Right lobe of liver (tissue), 6 donors: ENCODE results near the gene CSGALNACT2. TPM values are rescaled to one million over a fixed set of nuclear protein-coding genes. Genes with fewer than 3 reads are reported as not detected.

Experiments
- ATAC-seq, 4 donors: fragments of 200-7000 bp; cut with Tn5 transposase; one replicate each; pipeline ENCODE4 v1.9.1; 2020; ENCODE audit warnings: mild to moderate bottlenecking in 4 of 4, moderate library complexity in 4 of 4
- DNase-seq, 3 donors: peaks; one replicate each; pipeline ENCODE4 v3.0.0-alpha.2; 2020
- H3K27ac ChIP-seq, 3 donors: fragments of 200-600 bp; one replicate each; pipeline ENCODE4 v1.8.0; 2022
- H3K27me3 ChIP-seq, 2 donors: fragments of 200-600 bp; one replicate each; pipeline ENCODE4 v1.8.0; 2022
- H3K36me3 ChIP-seq, 4 donors: fragments of 200-600 bp; sonication (generic) in 1 of 4; one replicate each; pipeline versions ENCODE4 v1.5.1 to v1.8.0; 2017 to 2022; ENCODE audit warnings: control low read depth in 1 of 4
- H3K4me1 ChIP-seq, 4 donors: fragments of 200-600 bp; sonication (generic) in 1 of 4; one replicate each; pipeline versions ENCODE4 v1.5.1 to v1.8.0; 2017 to 2022; ENCODE audit warnings: control low read depth in 1 of 4
- H3K4me3 ChIP-seq, 3 donors: fragments of 200-600 bp; one replicate each; pipeline ENCODE4 v1.8.0; 2022
- H3K9me3 ChIP-seq, 4 donors: fragments of 200-600 bp; sonication (generic) in 1 of 4; one replicate each; pipeline versions ENCODE4 v1.5.1 to v1.8.0; 2017 to 2022; ENCODE audit warnings: control low read depth in 1 of 4
- CTCF ChIP-seq, 4 donors: fragments of 200-600 bp in 3 of 4; fragments of 450-650 bp in 1 of 4; IDR thresholded peaks; one replicate each; pipeline versions ENCODE4 v1.5.1 to v1.8.0; 2016 to 2022; ENCODE audit warnings: antibody characterized with exemption in 4 of 4, mild to moderate bottlenecking in 2 of 4
- POLR2A ChIP-seq: fragments of 450-650 bp; IDR thresholded peaks from one replicate; pipeline ENCODE4 v1.6.1; 2017; ENCODE audit warnings: antibody characterized with exemption, mild to moderate bottlenecking
- WGBS: methylation state at CpG from one replicate; pipeline ENCODE4 v1.1.6; 2018; ENCODE audit warnings: low coverage, low lambda C conversion rate; ENCODE audit not compliant: insufficient coverage; ENCODE audit errors: missing lambda C conversion rate; 5-methylcytosine and 5-hydroxymethylcytosine counted together
- intact Hi-C, 2 donors: fragments of 100-400 bp; cut with DNase I; formaldehyde crosslinking; loops; one replicate each; pipeline versions ENCODE4 v1.11.2 to v1.14.1; 2022
- total RNA-seq, 6 experiments: library from RNA; depleted of rRNA in 2 of 6; stranded (reverse); fragments of >200 nt in 2 of 6; fragmentation: NEBNext Ultra II Directional in 3 of 6; extraction: Animal tissue kit (Norgen Biotek cat#: 25700) in 3 of 6; gene quantifications; one replicate each; pipeline versions ENCODE4 v1.1.0 to v1.2.4, GENCODE V29; 2016 to 2023
- donor health status: DM: no; HTN: yes; CAD: no.
- donor health status: DM: no; HTN: no; CAD: no.
- donor health status: DM: no; HTN: no; CAD: no.
- donor health status: DM: no; HTN: yes; CAD: no.
- donor health status: DM: no; HTN: yes; CAD: no.

CSGALNACT2 gene
- total RNA-seq, 6 experiments from 2014 or later = 5.4 to 11.1 (median 8.3) TPM

GRCh38 chr10:43196131-43196980, 58.1 kb downstream of the CSGALNACT2 start:
- WGBS = 80% methylated on average over 4 of the region's 20 CpGs
- DNase-seq (peak in 2 of 3 donors; percentile 40 to 43), ATAC-seq (peak in 1 of 4 donors; percentile 14)

GRCh38 chr10:43196981-43197833, 59.0 kb downstream of the CSGALNACT2 start:
- DNase-seq (peak in 1 of 3 donors; percentile 42), ATAC-seq (no peak)
- no peaks in the 10 kb centered on the region for H3K9me3 ChIP-seq
- no peaks in the 10 kb centered on the region for H3K36me3 ChIP-seq
- no peak overlapping the region for H3K4me3 ChIP-seq
- no peak for TF ChIP-seq CTCF (IDR thresholded peaks at IDR 0.05)
- no peak for TF ChIP-seq POLR2A
- intact Hi-C loops = no loop called here
- no peaks in the 10 kb centered on the region for H3K27me3 ChIP-seq
- 33% methylated on average over 1 of the region's 20 CpGs for WGBS
- H3K27ac ChIP-seq = no peak overlapping the region
- no peaks in the 10 kb centered on the region for H3K4me1 ChIP-seq

More at GRCh38 chr10:43196131-43196980, 58.1 kb downstream of the CSGALNACT2 start:
- no peaks in the 10 kb centered on the region for H3K36me3 ChIP-seq
- no peaks in the 10 kb centered on the region for H3K4me1 ChIP-seq
- no peak overlapping the region for H3K4me3 ChIP-seq
- intact Hi-C loops = no loop called here
- H3K27ac ChIP-seq = no peak overlapping the region
- no peaks in the 10 kb centered on the region for H3K9me3 ChIP-seq
- no peak for TF ChIP-seq CTCF (IDR thresholded peaks at IDR 0.05)
- no peak for TF ChIP-seq POLR2A
- no peaks in the 10 kb centered on the region for H3K27me3 ChIP-seq

GRCh38 chr10:43197834-43198681, 59.8 kb downstream of the CSGALNACT2 start:
- no peak overlapping the region for H3K4me3 ChIP-seq
- ATAC-seq (peak in 1 of 4 donors; percentile 20), DNase-seq (peak in 2 of 3 donors; percentile 43 to 45)
- H3K4me1 ChIP-seq = no peaks in the 10 kb centered on the region
- no peaks in the 10 kb centered on the region for H3K9me3 ChIP-seq
- H3K27ac ChIP-seq = no peak overlapping the region
- no peaks in the 10 kb centered on the region for H3K36me3 ChIP-seq
- TF ChIP-seq CTCF (IDR thresholded peaks at IDR 0.05) (peak in 2 of 4 donors; percentile 6 to 15), POLR2A (no peak)
- no peaks in the 10 kb centered on the region for H3K27me3 ChIP-seq
- WGBS = 59% methylated on average over 8 of the region's 15 CpGs
- intact Hi-C loops = no loop called here

- TF ChIP-seq CTCF (IDR thresholded peaks at IDR 0.05) (no peak), POLR2A (no peak)
- Histone ChIP-seq H3K27me3 (no peaks in the 10 kb centered on the region), H3K4me3 (no peak overlapping the region), H3K36me3 (no peaks in the 10 kb centered on the region), H3K4me1 (no peaks in the 10 kb centered on the region), H3K9me3 (no peaks in the 10 kb centered on the region), H3K27ac (no peak overlapping the region)
- intact Hi-C loops = no loop called here
- DNase-seq (no peak), ATAC-seq (no peak)
- WGBS = no CpG with 5 or more reads among the region's 10 CpGs
Observed at GRCh38 chr10:43198682-43199005, 60.4 kb downstream of the CSGALNACT2 start.
